GM12878 (cell line): Measurements from ENCODE around the gene UGGT2. TPM values are rescaled to one million over a fixed set of nuclear protein-coding genes. Genes with fewer than 3 reads are reported as not detected.

Experiments used
- ATAC-seq: fragments of 200-7000 bp; cut with Tn5 transposase; 3 replicates; pipeline ENCODE4 v1.9.1; 2020; ENCODE audit warnings: mild to moderate bottlenecking, moderate library complexity
- BruUV-seq: library from RNA; stranded (reverse); fragments of 400-500 nt; replicated peaks from 2 replicates; lab custom pipeline; 2021; lab: Mats Ljungman, UMichigan
- CTCF ChIA-PET: fragments of 300-600 bp; sonication (Branson Sonifier 250); formaldehyde crosslinking; extraction: SDS; loops from one replicate; lab custom pipeline; 2021; ENCODE audit warnings: inconsistent platforms; lab: Yijun Ruan, JAX
- POLR2A ChIA-PET: fragments of 350-600 bp; formaldehyde crosslinking; extraction: SDS; loops from one replicate; lab custom pipeline; 2021; ENCODE audit warnings: inconsistent platforms; lab: Charles Lee
- RAD21 ChIA-PET: fragments of 300-600 bp; sonication (Branson Sonifier 250); formaldehyde crosslinking; loops from one replicate; lab custom pipeline; 2023; ENCODE audit warnings: antibody characterized with exemption; ENCODE audit not compliant: unreplicated experiment; lab: Charles Lee
- SMC1A ChIA-PET: fragments of 300-600 bp; sonication (Branson Sonifier 250); formaldehyde crosslinking; loops from one replicate; lab custom pipeline; 2023; ENCODE audit not compliant: unreplicated experiment, uncharacterized antibody; lab: Charles Lee
- DNase-seq: peaks from one replicate; pipeline ENCODE4 v3.0.0-alpha.2; 2011; ENCODE audit warnings: low read depth, low spot score
- FAIRE-seq: peaks from 3 replicates; lab custom pipeline; 2011; peaks lifted over from hg19 to GRCh38; lab: Jason Lieb, UNC
- H2AFZ ChIP-seq: 2 replicates; pipeline ENCODE4 v1.6.0; 2011; ENCODE audit warnings: low read depth, low read length, control low read depth; ENCODE audit not compliant: control insufficient read depth
- H3K27ac ChIP-seq: 2 replicates; pipeline ENCODE4 v1.5.1; 2011; ENCODE audit warnings: control low read depth; ENCODE audit not compliant: control insufficient read depth, insufficient read depth
- H3K27me3 ChIP-seq, 2 experiments: replicated peaks in 1 of 2; 2 replicates each; pipeline versions ENCODE4 v1.6.0 to v1.6.1; 2011; ENCODE audit warnings: low read length in 1 of 2; ENCODE audit not compliant: control insufficient read depth in 2 of 2, insufficient read depth in 2 of 2
- H3K36me3 ChIP-seq, 2 experiments: 2 replicates each; pipeline ENCODE4 v1.5.1; 2011; ENCODE audit warnings: low read length in 1 of 2; ENCODE audit not compliant: control insufficient read depth in 2 of 2, insufficient read depth in 2 of 2
- H3K4me1 ChIP-seq: 2 replicates; pipeline ENCODE4 v1.6.1; 2011; ENCODE audit warnings: mild to moderate bottlenecking, low read length, moderate library complexity, mixed read lengths; ENCODE audit not compliant: control insufficient read depth, insufficient read depth
- H3K4me2 ChIP-seq: 2 replicates; pipeline ENCODE4 v1.6.0; 2011; ENCODE audit warnings: control low read depth; ENCODE audit not compliant: control insufficient read depth, insufficient read depth
- H3K4me3 ChIP-seq: fragments of 200-600 bp; sonication (generic); 2 replicates; pipeline ENCODE4 v1.5.1; 2016
- H3K79me2 ChIP-seq: 2 replicates; pipeline ENCODE4 v1.6.0; 2011; ENCODE audit warnings: low read length; ENCODE audit not compliant: control insufficient read depth, insufficient read depth
- H3K9ac ChIP-seq: 2 replicates; pipeline ENCODE4 v1.8.0; 2011; ENCODE audit warnings: low read length, control low read depth, mixed read lengths; ENCODE audit not compliant: control insufficient read depth, insufficient read depth
- H3K9me3 ChIP-seq: replicated peaks from 3 replicates; pipeline ENCODE4 v1.5.1; 2011; ENCODE audit warnings: mild to moderate bottlenecking, low read length; ENCODE audit not compliant: control insufficient read depth, insufficient read depth
- H4K20me1 ChIP-seq: 2 replicates; pipeline ENCODE4 v1.6.0; 2011; ENCODE audit not compliant: control insufficient read depth, insufficient read depth
- CHD4 ChIP-seq: fragments of 200-600 bp; sonication (generic); IDR thresholded peaks from 2 replicates; pipeline ENCODE4 v1.6.1; 2016; ENCODE audit warnings: mild to moderate bottlenecking
- E4F1 ChIP-seq: fragments of 450-650 bp; IDR thresholded peaks from 2 replicates; pipeline ENCODE4 v1.6.1; 2018; ENCODE audit warnings: borderline replicate concordance, mild to moderate bottlenecking; ENCODE audit not compliant: partially characterized antibody
- HSF1 ChIP-seq: fragments of 150-350 bp; IDR thresholded peaks from 2 replicates; pipeline ENCODE4 v1.6.1; 2014; ENCODE audit warnings: mild to moderate bottlenecking, low read depth, low read length
- LARP7 ChIP-seq: fragments of 450-650 bp; IDR thresholded peaks from 2 replicates; pipeline ENCODE4 v1.6.1; 2017; ENCODE audit warnings: mild to moderate bottlenecking
- PML ChIP-seq: IDR thresholded peaks from 2 replicates; pipeline ENCODE4 v1.6.1; 2012; ENCODE audit warnings: low read length, inconsistent platforms
- RUNX3 ChIP-seq: IDR thresholded peaks from 2 replicates; pipeline ENCODE4 v1.6.1; 2012; ENCODE audit warnings: low read length, inconsistent platforms
- SIN3A ChIP-seq: IDR thresholded peaks from 2 replicates; pipeline ENCODE4 v1.6.1; 2012; ENCODE audit warnings: low read depth, low read length, improper control_type of control experiment
- SRF ChIP-seq, 2 experiments: IDR thresholded peaks; 2 replicates each; pipeline ENCODE4 v1.6.1; 2011; ENCODE audit warnings: low read depth in 2 of 2, low read length in 2 of 2, mild to moderate bottlenecking in 1 of 2, moderate library complexity in 1 of 2
- SUPT20H ChIP-seq: IDR thresholded peaks from 2 replicates; pipeline ENCODE4 v1.6.1; 2011; ENCODE audit warnings: low read depth, mild to moderate bottlenecking, low read length, moderate library complexity, borderline replicate concordance; ENCODE audit not compliant: control insufficient read depth
- TBL1XR1 ChIP-seq: IDR thresholded peaks from 2 replicates; pipeline ENCODE4 v1.6.1; 2012; ENCODE audit warnings: low read depth, low read length, improper control_type of control experiment
- WGBS: methylation state at CpG from one replicate; pipeline ENCODE4 v1.1.6; 2016; ENCODE audit warnings: low lambda C conversion rate; ENCODE audit not compliant: insufficient replicate concordance, insufficient coverage; ENCODE audit errors: missing lambda C conversion rate; 5-methylcytosine and 5-hydroxymethylcytosine counted together
- in situ Hi-C: fragments of 300-500 bp; cut with MboI; formaldehyde crosslinking; loops from 9 replicates; pipeline ENCODE4 v1.14.3; 2018; ENCODE audit warnings: mixed read lengths
- intact Hi-C: fragments of 100-400 bp; cut with micrococcal nuclease; formaldehyde crosslinking; loops from one replicate; pipeline ENCODE4 v1.14.2; 2022; ENCODE audit not compliant: unreplicated experiment
- polyA plus RNA-seq, 11 experiments: library from polyadenylated mRNA; depleted of rRNA in 4 of 11; unstranded in 6 of 11; stranded (reverse) in 5 of 11; fragments of >200 nt; fragmentation: Nextera tagmentation in 4 of 11; fragmentation: Illumina TruSeq in 1 of 11; extraction: Ambion mirVana in 4 of 11; extraction: Trizol in 1 of 11; gene quantifications; 1 replicate in 1 of 11; 2 replicates in 10 of 11; pipeline versions ENCODE4 v1.2.1 to v1.2.3, GENCODE V29; 2011 to 2016; ENCODE audit warnings: inconsistent platforms in 2 of 11, missing spikeins in 2 of 11, low read depth in 1 of 11
- total RNA-seq, 4 experiments: library from RNA; depleted of rRNA in 3 of 4; stranded (reverse); fragments of >200 nt in 3 of 4; fragmentation: Illumina TruSeq in 1 of 4; extraction: Trizol in 1 of 4; gene quantifications; 2 replicates each; pipeline versions ENCODE4 v1.2.1 to v1.2.3, GENCODE V29; 2013 to 2021

Gene UGGT2
- total and polyA plus RNA-seq, 10 of the 15 experiments (the other 5 are each of a cell fraction or from before 2014, with no cell fraction given): 4.9 to 29.0 (median 17.3) TPM

- FAIRE-seq: no peak
Observed at GRCh38 chr13:95880331-95880730, 172.9 kb downstream of the UGGT2 start.

GRCh38 chr13:95874286-95874685 is 178.9 kb downstream of the UGGT2 start:
- ChIA-PET SMC1A (no interaction called here), RAD21 (no interaction called here), CTCF (no interaction called here), POLR2A (no interaction called here)
- 75% methylated on average over 2 of the region's 2 CpGs for WGBS
- no peak overlapping the region for H3K4me2 ChIP-seq
- no peak overlapping the region for H3K4me3 ChIP-seq
- no peaks in the 10 kb centered on the region for H4K20me1 ChIP-seq
- DNase-seq (no peak), ATAC-seq (no peak), FAIRE-seq (no peak)
- H3K9me3 ChIP-seq: no peaks in the 10 kb centered on the region; the same call in 2 of the 3 replicates
- H3K79me2 ChIP-seq: no peaks in the 10 kb centered on the region
- peaks cover 0 to 8% of the 10 kb centered on the region in 2 experiments; a peak in 2 of 4 replicates for H3K36me3 ChIP-seq
- no peak overlapping the region for H2AFZ ChIP-seq
- no peak for TF ChIP-seq E4F1
- TF ChIP-seq HSF1: no peak
- no peak for TF ChIP-seq SRF (IDR thresholded peaks at IDR 0.05; ENCODE audit: low read depth in 2 of 2, low read length in 2 of 2)
- no peak for TF ChIP-seq LARP7
- peak; percentile 35; the same call in 1 of the 2 replicates for TF ChIP-seq RUNX3
- BruUV-seq: no TSS peak
- intact Hi-C loops (no loop called here), in situ Hi-C loops (no loop called here)
- no peaks in the 10 kb centered on the region for H3K27me3 ChIP-seq
- H3K27ac ChIP-seq: no peak overlapping the region
- 0 out of 2 replicates have a peak, but pooled peaks cover 3% of the 10 kb centered on the region for H3K4me1 ChIP-seq
- H3K9ac ChIP-seq: no peak overlapping the region

More at GRCh38 chr13:95880331-95880730, 172.9 kb downstream of the UGGT2 start:
- Histone ChIP-seq H3K4me3 (no peak overlapping the region), H4K20me1 (no peaks in the 10 kb centered on the region), H3K4me2 (no peak overlapping the region), H3K36me3 (peaks cover 0 to 3% of the 10 kb centered on the region in 2 experiments; a peak in 2 of 4 replicates), H3K4me1 (no peaks in the 10 kb centered on the region), H3K27ac (no peak overlapping the region), H2AFZ (no peak overlapping the region), H3K79me2 (no peaks in the 10 kb centered on the region), H3K9ac (no peak overlapping the region), H3K27me3 (no peaks in the 10 kb centered on the region), H3K9me3 (no peaks in the 10 kb centered on the region)
- ChIA-PET POLR2A (no interaction called here), RAD21 (no interaction called here), CTCF (interaction anchor here (1.4 kb wide), 1 partner anchor 46 kb away, joined by 4 read pairs; no protein-coding TSS in a partner anchor), SMC1A (interaction anchor here (0.7 kb wide), 1 partner anchor 14 kb away, joined by 3 read pairs; no protein-coding TSS in a partner anchor)
- no TSS peak for BruUV-seq
- DNase-seq: no peak
- WGBS: 97% methylated on average over 1 of the region's 1 CpG
- no peak for ATAC-seq
- intact Hi-C loops (no loop called here), in situ Hi-C loops (no loop called here)
- TF ChIP-seq SIN3A (no peak), SUPT20H (no peak), TBL1XR1 (no peak), CHD4 (no peak), PML (no peak)
